ENCODE measurements around the gene AKAP9.
"Not testable (repeated sequence)": the region's sequence is repeated elsewhere in the genome, so short reads cannot be mapped to it uniquely, and the experiment has no call there.

AKAP9 gene

DNA sequence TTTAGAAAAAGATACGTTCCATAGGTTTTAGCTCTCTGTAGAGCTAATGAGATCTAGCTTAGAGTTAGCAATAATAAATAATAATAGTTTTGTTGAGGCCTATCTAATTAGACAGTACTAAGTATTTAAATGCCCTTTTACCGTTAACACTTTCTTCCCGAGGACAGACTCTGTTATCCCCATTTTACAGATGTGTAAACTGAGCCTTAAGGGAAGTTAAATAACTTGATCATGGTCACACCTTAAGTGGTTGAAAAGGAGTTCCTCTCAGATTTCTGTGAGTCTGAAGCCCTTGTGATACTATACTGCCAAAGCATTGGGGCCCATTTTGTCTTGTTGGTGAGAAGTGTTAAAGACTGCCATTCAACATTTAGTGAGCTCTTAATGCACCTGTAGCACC lies 132.0 kb downstream of the AKAP9 start:
- DNase-seq = no peak

DNA sequence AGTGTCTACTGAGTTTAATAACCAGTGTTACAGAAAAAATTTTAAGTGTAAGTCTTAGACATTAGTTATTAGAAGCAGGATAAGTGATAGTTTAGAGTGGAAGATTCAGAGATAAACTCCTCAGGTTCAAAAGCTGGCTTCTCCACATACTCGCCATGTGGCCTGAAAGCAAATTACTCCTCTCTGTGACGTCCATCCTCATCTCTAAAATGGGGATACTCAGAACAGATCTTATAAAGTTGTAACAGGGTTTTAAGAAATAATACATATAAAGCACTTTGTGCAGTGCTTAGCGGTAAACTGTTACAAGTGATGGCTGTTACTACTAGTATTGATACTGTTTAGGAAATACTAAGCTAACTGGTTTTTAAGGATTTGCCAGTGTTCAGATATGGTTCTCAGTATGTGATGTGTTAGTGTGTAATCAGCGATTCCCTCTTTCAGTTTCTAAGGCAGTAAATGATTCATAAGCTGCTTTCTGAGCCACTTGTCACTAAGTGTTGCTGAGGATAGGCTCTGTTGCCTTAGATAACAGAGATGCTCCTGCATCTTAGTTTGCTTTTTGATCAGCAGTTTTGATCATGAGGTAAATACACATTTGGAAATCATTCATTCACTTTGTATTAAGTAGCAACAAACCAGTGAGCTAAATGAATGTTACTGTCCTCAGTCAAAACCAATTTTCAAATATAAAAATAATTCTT lies 134.9 kb downstream of the AKAP9 start:
- DNase-seq = no peak

DNA sequence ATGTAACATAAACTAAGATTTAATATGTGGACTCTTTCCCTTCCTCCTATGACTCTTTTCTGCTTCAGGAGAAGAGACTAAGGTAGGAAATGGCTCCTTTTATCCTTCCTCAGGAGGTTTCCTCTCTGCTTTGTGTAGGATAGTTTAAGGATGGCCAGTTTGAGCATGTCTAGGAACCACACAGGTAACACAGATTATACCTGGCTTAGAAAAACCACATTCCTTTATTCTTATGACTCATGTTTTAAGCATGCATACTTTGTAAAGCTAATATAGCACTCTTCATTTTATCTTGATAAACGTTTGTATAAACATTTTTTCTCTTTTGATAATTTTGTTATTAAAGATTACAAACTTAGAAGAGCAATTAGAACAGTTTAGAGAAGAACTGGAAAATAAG lies 135.8 kb downstream of the AKAP9 start:
- no peak for DNase-seq

DNA sequence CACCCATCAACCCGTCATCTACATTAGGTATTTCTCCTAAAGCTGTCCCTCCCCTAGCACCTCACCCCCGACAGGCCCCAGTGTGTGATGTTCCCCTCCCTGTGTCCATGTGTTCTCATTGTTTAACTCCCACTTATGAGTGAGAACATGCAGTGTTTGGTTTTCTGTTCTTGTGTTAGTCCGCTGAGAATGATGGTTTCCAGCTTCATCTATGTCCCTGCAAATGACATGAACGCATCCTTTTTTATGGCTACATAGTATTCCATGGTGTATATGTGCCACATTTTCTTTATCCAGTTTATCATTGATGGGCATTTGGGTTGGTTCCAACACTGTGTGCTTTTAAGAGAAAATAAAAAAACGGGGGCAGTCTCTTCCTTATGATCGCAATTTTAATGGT lies 143.3 kb downstream of the AKAP9 start:
- not testable (repeated sequence) for DNase-seq

DNA sequence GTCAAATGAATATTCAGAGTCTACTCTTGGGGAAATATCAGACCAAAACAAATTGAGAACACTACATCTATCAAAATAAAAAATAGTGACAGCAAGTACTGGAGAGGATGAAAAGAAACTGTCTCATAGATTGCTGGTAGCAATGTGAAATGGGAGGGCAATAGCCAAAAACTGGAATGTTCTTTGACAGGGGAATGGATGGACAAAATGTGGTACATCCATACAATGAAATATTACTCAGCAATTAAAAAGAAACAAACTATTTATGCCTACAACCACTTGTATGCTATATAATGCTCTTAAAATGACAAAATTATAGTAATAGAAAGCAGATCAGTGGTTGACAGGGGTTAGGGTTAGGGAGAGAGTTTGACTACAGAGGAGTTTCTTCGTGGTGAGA lies 147.6 kb downstream of the AKAP9 start:
- no peak for DNase-seq

DNA sequence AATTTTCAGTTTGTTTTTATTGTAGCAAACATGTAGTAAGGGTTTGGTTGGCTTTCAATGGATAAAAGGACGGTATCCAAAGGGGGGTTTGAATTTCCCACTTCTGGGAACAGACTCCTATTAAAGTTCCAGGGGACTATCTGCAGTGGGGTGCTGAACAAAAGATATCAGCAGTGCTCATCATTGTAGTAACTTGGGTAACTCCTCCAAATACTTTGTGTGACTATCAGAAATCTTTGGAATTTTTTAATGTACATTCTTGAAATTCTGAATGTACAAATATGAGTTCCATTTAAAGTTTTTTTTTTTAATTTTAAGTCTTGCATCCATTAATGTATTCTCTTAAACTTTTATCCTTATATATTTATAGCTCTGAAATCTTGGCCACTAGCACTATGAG lies 151.5 kb downstream of the AKAP9 start:
- DNase-seq = no peak

DNA sequence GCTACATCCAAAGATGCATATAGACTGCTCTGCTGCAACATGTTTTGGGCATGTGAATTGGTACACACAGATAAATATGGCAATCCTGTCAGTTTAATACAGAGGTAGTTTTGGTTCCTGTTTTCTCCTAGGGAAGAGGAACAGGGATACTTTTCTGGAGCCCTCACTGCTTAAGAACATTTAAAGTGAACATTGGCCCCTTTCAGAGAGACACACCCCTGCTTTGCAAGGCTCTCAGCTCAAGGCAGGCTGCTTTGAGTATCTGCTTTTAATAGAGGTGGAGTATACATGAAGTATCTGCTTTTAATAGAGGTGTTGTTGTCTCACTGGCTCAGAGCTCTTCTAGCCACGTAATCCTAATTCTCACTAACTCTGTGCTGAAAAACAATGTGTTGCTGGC lies 154.7 kb downstream of the AKAP9 start:
- DNase-seq = peak; percentile 28

DNA sequence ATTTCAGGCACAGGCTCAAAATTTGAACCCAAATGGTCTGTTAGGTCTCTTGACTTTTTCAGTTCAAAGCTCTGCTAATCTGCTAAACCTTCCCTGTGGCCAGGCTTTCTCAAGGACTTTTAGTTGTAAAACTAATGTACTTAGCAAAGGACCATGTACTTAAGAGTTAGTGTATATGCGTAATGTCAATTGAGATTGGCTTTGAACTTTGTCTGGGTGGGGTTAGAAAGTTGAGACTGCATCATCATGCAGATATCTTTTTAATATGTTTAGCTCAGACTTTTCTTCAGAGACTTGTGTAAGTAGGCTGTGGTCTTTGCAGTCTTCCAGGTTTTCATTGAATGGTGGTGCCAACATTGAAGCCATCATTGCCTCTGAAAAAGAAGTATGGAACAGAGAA lies 159.9 kb downstream of the AKAP9 start:
- no peak for DNase-seq

DNA sequence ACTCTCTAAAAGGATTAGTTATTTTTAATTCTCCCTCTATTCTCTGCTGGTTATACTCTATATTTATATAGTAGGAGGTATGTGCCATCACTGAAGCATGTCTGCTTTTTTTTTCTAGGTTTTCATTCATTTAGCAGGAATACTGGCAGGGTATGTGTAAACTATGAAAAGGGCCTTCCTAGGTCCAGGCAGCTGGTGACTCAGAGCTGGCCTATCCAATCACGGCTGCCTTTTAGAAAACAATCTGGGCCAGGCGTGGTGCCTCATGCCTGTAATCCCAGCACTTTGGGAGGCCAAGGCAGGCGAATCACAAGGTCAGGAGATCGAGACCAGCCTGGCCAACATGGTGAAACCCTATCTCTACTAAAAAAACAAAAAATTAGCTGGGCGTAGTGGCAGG lies 162.2 kb downstream of the AKAP9 start:
- not testable (repeated sequence) for DNase-seq

DNA sequence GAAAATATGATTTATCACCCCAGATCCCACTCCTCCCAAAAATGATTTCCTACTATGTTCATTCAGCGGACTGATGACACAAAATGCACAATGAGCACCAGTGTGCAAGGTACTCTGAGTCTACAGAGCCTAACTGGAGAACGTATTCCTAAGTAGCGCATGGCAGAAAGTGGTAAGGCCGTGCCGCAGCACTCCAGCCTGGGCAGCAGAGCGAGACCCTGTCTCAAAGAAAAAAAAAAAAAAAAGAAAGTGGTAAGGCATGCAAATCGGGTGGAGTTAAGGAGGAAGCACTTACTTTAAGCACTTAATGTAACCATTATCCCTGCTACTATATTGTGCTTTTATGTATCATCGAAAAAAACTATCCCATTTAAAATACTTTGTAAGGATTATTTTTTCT lies 168.2 kb downstream of the AKAP9 start:
- no peak for DNase-seq

DNA sequence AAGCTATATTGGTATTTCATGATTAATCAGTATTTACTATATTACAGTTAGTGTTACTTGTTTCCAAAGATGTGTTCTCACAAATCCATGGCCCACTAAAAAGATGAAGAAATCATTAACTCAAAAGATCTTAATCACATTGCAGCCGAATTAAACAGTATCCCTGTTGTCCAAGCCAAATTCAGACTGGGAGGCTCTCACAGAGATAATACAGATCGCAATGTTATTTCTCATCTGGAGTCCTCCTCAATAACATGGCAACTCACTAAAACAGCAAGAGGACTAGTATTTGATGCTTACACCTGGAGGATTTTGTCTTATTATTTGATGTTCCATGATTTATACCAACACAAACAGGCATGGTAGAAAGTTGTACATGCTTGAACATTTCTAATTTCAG lies 170.2 kb downstream of the AKAP9 start:
- DNase-seq = no peak

DNA sequence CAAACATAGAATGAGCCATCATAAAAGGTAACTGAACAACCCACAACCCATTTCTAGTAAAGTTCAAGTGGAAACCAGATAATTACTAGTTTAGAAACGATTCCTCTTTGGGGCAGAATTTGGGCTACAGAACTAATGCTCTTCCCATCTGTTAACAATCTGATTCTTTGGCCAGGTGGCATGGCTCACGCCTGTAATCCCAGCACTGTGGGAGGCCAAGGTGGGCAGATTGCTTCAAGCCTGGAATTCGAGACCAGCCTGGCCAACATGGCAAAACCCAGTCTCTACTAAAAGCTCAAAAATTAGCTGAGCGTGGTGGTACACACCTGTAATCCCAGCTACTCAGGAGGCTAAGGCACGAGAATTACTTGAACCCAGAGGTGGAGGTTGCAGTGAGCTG lies 175.2 kb downstream of the AKAP9 start:
- no peak for DNase-seq

DNA sequence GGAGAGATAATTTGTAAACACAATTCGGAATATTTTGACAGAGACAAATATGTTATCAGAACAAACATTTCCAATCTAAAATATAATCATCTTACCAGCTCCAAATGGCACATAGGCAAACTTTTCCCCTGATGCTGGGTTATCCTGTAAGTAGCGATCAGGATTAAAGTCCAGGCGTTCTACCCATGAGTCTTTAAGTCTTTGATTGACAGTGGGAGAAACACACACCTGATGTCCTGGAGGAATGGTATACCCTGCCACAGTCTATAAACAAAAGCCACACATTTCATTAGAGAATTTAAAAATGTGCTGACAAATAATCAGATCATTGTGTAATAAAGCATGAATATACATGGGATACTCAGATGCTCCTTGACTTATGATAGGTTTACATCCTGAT lies 176.3 kb downstream of the AKAP9 start:
- no peak for DNase-seq

DNA sequence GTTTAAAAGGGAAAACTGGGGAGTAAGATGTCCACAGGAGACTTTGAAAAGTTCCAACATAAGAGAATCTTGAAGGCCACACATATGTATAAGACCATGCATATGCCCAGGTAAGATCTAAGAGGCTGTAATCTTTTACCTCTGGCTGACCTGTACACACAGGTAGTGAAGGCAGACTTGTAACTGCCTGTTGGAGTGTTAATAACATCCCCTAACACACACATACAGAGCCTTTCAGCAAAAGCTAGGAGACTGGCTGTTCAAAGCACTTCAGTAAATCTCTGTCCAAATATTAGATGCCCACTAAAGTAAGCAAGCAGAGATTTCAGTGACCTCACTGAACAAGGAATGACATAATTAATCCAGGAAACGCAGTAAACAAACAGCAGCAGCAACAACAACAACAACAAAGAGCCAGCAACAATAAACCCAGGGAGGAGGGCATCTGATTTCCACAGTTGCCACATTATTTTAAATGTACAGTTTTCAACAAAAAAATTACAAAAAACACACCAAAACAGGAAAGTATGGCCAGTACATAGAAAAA lies 178.6 kb downstream of the AKAP9 start:
- DNase-seq = no peak

DNA sequence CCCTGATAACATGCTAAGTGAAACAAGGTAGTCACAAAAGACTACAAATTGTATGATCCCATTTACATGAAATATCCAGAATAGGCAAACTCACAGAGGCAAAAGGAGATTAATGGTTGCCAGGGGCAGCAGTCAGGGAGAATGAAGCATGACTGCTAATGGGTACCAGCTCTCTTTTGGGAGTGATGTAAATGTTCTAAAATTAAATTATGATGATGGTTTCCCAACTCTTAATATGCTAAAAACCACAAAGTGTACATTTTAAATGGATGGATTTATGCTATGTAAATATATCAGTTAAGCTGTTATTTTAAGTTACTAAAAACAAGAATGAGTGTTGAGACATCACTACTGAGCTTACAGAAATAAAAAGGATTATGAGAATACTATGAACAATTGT lies 181.0 kb downstream of the AKAP9 start:
- DNase-seq = no peak

DNA sequence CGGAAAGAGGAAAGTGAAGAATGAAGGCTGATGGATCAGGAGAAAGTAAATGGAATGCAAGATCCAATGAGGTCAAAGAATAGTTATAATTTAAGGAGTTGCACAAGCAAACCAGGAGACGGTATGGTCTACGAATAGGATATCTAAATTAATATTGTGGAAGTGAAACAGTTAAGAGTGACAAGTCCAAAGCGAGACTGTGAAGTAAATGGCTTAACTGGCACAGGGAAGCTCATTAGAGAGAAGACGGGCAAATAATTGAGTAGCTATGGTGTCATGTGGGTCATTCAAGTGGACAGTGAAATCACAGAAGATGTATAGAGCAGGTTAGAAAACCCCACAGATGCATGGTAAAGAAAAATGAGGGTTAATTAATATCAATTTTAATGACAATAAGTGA lies 190.4 kb downstream of the AKAP9 start:
- no peak for DNase-seq

DNA sequence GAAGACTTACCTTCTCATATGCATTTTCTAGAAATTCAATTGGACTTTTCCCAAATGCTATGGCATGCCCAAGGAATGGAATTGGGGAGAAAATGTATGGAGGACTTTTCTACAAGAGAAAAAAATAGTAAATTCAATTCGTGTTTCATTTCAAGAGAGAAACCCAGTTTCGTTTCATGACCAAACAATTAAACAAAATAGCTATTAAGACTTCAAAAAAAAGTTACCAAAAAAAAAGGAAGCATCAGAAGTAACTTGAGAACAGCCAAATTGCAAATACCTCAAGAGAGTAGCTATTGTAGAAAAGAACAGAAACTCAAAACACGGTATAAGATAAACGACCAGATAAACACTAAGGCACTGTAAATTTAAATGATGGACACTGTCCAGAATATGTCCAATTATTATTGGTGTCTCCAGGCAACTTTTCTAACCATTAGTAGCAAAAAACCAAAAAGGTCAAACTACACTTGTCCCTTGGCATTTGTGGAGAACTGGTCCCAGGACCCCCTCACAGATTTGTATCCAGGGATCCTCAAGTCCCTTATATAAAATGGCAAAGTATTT lies 191.2 kb downstream of the AKAP9 start:
- no peak for DNase-seq

DNA sequence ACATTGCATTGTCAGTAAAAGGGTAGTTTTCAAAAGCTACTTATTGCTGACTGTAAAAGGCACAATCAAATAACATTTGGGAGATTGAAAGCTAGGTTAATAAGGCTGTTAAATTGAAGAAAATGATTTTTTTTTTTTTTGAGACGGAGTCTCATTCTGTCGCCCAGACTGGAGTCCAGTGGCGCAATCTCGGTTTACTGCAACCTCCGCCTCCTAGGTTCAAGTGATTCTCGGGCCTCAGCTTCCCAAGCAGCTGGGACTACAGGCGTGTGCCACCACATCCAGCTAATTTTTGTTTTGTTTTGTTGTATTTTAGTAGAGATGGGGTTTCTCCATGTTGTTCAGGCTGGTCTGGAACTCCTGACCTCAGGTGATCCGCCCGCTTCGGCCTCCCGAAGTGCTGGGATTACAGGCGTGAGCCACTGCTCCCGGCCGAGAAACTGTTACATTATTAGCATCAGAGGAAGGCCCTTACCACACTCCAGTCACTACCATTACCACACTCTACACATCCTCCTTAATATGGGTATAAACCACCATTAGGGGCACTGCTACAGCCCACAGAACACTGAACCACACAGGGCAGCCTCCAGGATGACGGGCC lies 192.6 kb downstream of the AKAP9 start:
- DNase-seq = no peak

DNA sequence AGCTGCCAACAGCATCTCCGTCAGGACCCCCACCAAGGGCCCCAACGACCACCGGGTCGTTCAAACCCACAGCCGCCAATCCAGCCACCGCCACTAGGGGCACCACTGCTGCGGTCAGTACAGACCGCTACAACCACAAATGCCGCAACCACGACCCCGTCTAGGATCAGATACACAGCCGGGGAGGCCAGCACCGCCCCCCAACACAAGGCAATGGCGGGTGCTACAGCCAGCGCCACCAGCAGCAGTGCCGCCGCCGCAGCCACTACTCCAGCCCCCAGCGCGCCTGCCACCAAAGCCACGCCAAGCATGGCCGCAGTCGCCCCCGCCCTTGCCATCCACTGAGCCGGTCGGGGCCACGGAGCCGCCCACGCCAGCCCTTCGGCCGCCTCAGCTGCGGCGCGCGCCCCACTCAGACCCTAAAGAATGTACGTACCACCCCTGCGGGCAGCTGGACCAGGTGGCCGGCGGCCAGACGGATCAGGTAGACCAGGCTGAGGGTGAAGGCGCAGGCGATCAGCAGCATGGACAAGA lies 193.1 kb downstream of the AKAP9 start:
- peak; percentile 59 for DNase-seq

DNA sequence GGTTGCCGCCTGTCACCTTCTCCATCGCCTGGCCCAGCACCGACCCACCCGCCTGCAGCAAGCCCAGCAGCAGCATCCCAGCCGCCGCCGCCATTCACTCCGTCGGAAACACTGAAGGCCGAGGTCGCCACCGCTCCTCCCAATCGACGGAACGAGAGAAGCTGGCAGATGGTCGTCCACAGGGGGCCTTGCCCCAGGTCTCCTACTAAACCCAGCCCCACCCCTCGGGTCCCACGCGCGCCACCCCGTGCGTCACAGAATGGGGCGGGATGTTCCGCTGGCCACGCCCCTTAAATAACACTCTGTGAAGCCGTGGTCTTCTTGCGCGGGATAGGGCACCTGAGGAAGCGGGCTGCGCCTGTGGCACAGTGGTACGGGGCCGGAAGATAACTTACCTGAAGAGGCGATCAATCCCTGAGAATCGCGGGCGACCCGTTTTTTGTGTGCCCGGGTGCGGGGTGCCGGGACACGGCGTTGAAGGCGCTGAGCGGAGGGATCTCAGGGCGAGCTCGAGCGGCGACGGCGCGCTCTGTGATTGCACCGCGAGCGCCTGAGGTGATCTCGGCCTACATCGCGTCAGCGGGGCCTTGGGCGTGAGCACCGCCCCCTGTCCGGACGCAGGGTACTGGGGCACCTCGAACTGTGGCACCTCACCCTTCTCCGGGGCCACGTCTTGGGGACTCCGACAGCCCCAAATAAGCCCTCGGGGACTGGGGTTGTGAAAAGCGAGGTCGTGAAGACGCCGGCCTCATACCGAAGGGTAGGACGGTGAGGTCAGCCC lies 193.8 kb downstream of the AKAP9 start, which contains the start of gene CYP51A1:
Gene CYP51A1 (minus strand): TSS at position 207 of the 781 bp plus-strand sequence. CDS start 113 bp downstream, at position 94.
- peak; percentile 94 for DNase-seq

DNA sequence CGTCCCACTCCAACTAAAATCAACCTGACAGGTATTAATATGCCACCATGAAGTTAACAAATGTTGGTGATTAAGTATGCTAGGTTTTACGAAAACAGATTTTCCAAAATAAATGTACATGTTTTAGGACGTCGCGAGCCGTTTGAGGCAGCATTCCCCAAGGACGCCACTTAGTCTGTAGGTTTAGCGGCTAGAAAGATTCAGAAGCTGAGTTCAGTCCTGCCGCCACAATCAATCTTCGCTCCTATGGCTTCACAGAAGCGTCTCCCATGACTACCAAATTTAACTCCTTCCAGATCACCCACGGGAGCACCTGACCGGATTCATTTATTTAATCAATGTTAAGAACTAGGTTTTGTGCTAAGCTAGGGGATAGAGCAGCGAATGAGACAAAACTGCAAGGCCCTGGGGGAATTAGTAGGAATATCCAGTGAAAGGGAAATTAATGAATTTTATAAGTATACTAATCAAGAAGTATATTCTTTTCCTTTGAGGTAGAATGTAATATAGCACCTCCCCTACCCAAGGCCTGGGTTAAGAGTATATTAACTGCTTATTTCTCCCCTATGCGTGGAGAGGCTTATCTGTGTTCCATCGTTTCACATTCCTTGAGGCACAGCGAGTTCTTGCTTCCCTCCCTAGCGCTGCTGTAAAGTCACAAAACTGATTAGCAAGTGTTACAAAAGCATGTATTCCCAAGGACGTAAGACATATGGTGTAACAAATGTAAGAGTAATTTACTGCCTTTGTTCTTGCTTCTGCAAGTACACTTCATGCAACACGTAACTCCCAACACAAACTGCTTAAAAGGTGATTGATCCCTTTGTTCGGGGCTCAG lies 194.6 kb downstream of the AKAP9 start:
- no peak for DNase-seq

DNA sequence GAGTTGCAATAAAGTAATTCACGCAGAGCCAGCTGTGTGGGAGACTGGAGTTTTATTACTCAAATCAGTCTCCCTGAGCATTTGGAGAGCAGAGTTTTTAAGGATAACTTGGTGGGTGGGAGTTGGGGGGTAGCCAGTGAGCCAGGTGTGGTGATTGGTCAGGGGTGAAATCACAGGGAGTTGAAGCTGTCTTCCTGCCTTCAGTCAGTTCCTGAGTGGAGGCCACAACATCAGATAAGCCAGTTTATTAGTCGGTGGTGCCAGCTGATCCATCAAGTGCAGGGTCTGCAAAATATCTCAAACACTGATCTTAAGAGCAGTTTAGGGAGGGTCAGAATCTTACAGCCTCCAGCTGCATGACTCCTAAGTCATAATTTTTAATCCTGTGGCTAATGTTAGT lies 196.9 kb downstream of the AKAP9 start:
- DNase-seq = no peak
